GM12864 (cell line): ENCODE data around the gene BICD1.
A peak's percentile ranks its signal among the peaks of the same experiment; 100 is the strongest.

Experiments
- DNase-seq: peaks from one replicate; pipeline ENCODE4 v3.0.0-alpha.2; 2011; ENCODE audit warnings: low read depth
- H3K4me3 ChIP-seq: 2 replicates; pipeline ENCODE4 v1.5.1; 2011; ENCODE audit warnings: mild to moderate bottlenecking, low read depth, low read length, control low read depth
- TF ChIP-seq, protein P1 (sequence below): IDR thresholded peaks from 2 replicates; pipeline ENCODE4 v1.5.1; 2011; ENCODE audit warnings: low read depth, mild to moderate bottlenecking, moderate library complexity, low read length, control low read depth, inconsistent platforms; ENCODE audit errors: missing control alignments

BICD1 gene

GRCh38 chr12:32124637-32125036 is 18.0 kb downstream of the BICD1 start:
- no peak for DNase-seq
- no peak overlapping the region for H3K4me3 ChIP-seq
- TF ChIP-seq, protein P1, sequence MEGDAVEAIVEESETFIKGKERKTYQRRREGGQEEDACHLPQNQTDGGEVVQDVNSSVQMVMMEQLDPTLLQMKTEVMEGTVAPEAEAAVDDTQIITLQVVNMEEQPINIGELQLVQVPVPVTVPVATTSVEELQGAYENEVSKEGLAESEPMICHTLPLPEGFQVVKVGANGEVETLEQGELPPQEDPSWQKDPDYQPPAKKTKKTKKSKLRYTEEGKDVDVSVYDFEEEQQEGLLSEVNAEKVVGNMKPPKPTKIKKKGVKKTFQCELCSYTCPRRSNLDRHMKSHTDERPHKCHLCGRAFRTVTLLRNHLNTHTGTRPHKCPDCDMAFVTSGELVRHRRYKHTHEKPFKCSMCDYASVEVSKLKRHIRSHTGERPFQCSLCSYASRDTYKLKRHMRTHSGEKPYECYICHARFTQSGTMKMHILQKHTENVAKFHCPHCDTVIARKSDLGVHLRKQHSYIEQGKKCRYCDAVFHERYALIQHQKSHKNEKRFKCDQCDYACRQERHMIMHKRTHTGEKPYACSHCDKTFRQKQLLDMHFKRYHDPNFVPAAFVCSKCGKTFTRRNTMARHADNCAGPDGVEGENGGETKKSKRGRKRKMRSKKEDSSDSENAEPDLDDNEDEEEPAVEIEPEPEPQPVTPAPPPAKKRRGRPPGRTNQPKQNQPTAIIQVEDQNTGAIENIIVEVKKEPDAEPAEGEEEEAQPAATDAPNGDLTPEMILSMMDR: no peak

DNA sequence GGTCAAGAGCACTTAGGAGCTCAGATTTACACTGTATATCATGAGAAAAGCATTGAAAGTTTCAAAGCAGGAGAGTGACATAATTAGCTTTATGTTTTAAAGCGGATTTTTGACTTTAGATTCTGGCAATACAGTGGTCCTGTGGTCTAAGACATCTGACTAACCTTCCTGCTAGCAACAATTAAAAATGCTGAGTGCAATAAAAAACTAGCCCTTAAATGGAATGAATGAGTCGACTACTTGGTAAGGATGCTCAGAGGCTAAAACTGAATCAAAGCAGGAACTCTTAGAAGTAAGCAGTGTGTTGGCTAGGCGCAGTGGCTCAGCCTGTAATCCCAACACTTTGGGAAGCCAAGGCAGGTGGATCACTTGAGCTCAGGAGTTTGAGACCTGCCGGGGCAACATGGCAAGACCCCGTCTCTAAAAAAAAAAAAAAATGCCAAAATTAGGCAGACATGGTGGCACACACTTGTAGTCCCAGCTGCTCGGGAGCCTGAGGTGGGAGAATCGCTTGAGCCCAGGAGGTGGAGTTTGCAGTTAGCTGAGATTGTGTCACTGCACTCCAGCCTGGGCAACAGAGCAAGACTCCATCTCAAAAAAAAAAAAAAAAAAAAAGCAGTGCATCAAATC is 18.9 kb downstream of the BICD1 start:
- TF ChIP-seq, protein P1: no peak
- no peak overlapping the region for H3K4me3 ChIP-seq

GRCh38 chr12:32126720-32127119 is 20.1 kb downstream of the BICD1 start:
- TF ChIP-seq, protein P1: no peak
- no peak overlapping the region for H3K4me3 ChIP-seq
- no peak for DNase-seq

More for the DNA sequence above, 18.9 kb downstream of the BICD1 start:
- DNase-seq: no peak

DNA sequence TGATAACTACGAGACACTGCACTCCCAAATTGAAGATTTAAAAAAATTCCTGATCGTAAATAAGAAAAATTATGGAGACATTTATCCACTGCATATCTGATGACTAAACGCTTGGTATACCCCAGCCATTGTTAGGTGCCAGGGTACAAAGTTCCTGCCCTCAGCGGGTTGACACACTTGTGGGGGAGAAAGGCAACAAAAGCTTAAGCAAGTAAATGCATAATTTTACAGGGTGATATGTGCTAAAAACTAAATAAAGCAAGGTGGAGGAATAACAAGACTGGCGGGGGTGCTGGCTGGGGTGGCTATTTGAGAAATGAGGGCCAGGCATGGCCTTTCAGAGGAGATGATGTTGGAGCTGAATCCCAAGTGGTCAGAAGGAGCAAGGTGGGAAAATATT is 25.0 kb downstream of the BICD1 start:
- DNase-seq: no peak
- TF ChIP-seq, protein P1: no peak
- H3K4me3 ChIP-seq: no peak overlapping the region

DNA sequence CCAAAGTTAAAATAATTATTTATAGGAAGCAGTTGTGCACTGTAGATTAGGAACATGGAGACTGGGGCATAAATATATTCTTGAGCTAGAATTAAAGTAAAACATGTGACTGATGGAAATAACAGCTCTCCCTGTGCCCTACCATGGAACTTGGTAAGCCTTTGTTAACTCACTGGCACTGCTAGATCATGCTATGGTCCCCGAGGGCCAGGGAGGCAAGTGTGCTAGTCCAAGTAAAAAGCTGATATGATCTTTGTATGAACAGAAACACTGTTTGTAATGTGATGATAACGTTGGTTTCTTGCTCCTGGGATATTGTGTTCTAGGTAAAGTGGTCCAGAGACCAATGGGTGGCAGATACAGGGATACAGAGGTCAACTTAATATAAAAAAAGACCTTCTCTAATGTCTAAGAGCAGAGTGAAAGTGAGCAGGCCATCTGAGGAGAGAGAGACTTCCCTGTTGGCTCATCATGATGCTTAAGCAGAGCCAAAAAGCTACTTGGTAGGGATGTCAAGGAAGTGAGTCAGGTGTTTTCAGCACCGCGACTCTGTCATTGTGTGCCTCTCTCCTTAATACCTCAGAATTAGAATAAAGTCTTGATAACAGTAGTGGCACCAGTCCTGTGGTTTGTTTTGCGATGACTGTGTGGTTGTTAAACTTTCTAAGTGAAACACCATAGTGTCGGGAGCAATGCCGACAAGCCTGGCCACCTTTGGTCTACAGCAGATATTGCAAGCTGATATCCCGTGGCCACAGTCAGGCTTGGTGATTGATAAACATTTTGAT is 27.6 kb downstream of the BICD1 start:
- H3K4me3 ChIP-seq: no peak overlapping the region
- DNase-seq: peak; percentile 68
- TF ChIP-seq, protein P1: peak; percentile 51

GRCh38 chr12:32135967-32136366 is 29.3 kb downstream of the BICD1 start:
- TF ChIP-seq, protein P1: no peak
- no peak for DNase-seq

More at GRCh38 chr12:32135967-32136366, 29.3 kb downstream of the BICD1 start:
- H3K4me3 ChIP-seq: no peak overlapping the region
